SK-N-SH (cell line): ENCODE results near the gene GLYR1.

ENCODE experiments used
- CTCF ChIP-seq: fragments of 200-600 bp; sonication (generic); IDR thresholded peaks from 2 replicates; pipeline ENCODE4 v1.6.1; 2017; ENCODE audit warnings: antibody characterized with exemption, mild to moderate bottlenecking, moderate library complexity
- EZH2phosphoT487 ChIP-seq: fragments of 200-600 bp; sonication (generic); IDR thresholded peaks from 2 replicates; pipeline ENCODE4 v1.6.1; 2017; ENCODE audit warnings: low read depth, mixed run types, mild to moderate bottlenecking, antibody characterized with exemption, moderate library complexity, borderline replicate concordance
- POLR2AphosphoS5 ChIP-seq: IDR thresholded peaks from 2 replicates; pipeline ENCODE4 v1.6.1; 2012; ENCODE audit warnings: low read depth, low read length
- RFX5 ChIP-seq: IDR thresholded peaks from 2 replicates; pipeline ENCODE4 v1.6.1; 2012; ENCODE audit warnings: mild to moderate bottlenecking, improper control_type of control experiment, low read length
- RXRA ChIP-seq: IDR thresholded peaks from 2 replicates; pipeline ENCODE4 v1.4.0; 2012; ENCODE audit warnings: low read depth, mild to moderate bottlenecking, borderline replicate concordance
- SMC3 ChIP-seq: IDR thresholded peaks from 2 replicates; pipeline ENCODE4 v1.6.1; 2012; ENCODE audit warnings: low read depth, low read length, improper control_type of control experiment
- TAF1 ChIP-seq: IDR thresholded peaks from 2 replicates; pipeline ENCODE4 v1.6.1; 2012; ENCODE audit warnings: low read depth, mild to moderate bottlenecking, low read length, moderate library complexity, borderline replicate concordance
- USF2 ChIP-seq: fragments of 150-350 bp; IDR thresholded peaks from 2 replicates; pipeline ENCODE4 v1.6.1; 2017; ENCODE audit warnings: antibody characterized with exemption, low read length, low read depth, borderline replicate concordance
- YY1 ChIP-seq: IDR thresholded peaks from 2 replicates; pipeline ENCODE4 v1.4.0; 2012; ENCODE audit warnings: low read depth, mild to moderate bottlenecking
- ZBTB33 ChIP-seq: IDR thresholded peaks from 2 replicates; pipeline ENCODE4 v1.4.0; 2012; ENCODE audit warnings: low read depth, borderline replicate concordance

- TF ChIP-seq POLR2AphosphoS5 (no peak), CTCF (no peak), SMC3 (no peak), ZBTB33 (no peak), RFX5 (no peak), TAF1 (no peak), YY1 (no peak), EZH2phosphoT487 (no peak), USF2 (no peak), RXRA (no peak)
Observed at GRCh38 chr16:4788489-4788889, 58.6 kb downstream of the GLYR1 start.
